HG03457 (cell line): ENCODE data around the gene DCD.
"Not testable (repeated sequence)": the region's sequence is repeated elsewhere in the genome, so short reads cannot be mapped to it uniquely, and the experiment has no call there.

ENCODE experiments used
- ATAC-seq: cut with Tn5 transposase; IDR thresholded peaks from one replicate; pipeline ENCODE4 v1.9.1; 2021; ENCODE audit warnings: moderate number of reproducible peaks; ENCODE audit not compliant: unreplicated experiment

The DCD gene, protein sequence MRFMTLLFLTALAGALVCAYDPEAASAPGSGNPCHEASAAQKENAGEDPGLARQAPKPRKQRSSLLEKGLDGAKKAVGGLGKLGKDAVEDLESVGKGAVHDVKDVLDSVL

DNA sequence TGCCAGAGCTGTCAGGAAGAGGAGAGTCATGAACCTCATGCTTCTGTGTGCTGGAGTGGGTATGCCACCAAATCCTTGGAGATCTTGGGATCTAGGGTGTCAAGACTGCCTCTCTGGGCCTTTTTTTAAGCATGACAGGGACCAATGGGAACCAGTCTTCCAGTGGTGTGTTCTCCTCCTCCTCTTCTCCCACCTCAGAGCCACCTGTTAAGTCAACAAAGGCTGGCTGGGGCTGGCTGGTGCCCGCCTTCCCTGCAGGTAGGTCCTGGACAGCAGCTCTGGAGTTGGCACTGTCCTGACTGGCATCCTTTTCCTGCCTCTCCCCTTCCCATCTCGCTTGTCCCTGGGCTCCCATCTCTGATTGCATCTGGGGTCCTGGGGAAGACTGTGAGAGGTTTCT is at the start of gene DCD:
TSS of gene DCD (minus strand) at position 101 of the 400 bp plus-strand sequence. CDS start at position 39, 62 bp downstream.
- no peak for ATAC-seq

DNA sequence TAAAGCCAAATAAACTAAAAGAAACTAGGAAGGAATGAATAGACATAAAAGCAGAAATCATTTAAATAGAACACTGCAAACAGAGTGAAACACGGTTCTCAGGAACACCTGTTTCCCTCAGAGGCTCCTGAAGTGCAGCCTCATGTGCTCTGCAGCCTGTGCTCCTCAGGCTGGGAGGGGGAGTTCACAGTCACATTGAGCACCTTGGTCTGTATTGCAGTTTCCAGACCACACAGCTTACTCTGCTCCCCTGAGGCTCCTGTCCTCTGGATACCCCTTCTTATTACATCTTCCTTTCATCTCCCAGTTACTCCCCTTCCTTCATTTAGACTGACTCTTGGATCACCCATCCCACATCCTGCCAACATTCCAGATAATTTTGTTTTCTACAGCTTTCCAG is 49.7 kb upstream of the DCD start:
- ATAC-seq = no peak

DNA sequence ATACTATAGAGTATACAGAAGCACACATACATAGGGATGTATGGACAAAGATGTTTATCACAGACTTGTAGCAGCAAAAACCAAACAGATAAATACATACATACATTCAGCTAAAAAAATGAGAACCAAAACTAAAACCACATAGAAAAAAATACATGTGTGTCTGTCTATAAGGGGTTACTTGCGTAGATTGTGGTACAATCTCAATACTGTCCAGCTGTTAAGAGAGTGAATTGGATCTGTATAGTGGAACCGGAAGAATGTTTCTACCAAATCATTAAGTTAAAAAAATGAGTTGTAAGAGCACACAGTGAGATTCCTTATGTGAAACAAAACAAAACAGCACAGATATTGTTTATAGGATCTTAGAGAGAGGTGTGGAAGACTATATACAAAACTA is 44.2 kb upstream of the DCD start:
- no peak for ATAC-seq

DNA sequence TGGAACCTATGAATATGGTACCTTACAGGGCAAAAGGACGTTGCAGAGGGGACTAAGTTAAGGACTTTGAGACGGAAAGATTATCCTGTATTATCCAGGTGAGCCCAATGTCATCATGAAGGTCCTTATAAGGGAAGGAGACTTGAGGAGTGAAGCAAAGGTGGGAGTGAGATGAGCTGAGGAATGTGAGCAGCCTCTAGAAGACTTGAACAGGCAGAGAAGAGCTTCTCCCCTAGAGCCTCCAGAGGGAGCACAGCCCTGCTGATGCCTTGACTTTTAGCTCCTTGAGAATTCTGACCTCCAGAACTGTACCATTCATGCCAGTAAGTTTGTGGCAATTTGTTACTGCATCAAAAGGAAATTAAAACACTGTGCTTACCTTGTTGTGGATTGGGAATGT is 41.8 kb upstream of the DCD start:
- no peak for ATAC-seq

DNA sequence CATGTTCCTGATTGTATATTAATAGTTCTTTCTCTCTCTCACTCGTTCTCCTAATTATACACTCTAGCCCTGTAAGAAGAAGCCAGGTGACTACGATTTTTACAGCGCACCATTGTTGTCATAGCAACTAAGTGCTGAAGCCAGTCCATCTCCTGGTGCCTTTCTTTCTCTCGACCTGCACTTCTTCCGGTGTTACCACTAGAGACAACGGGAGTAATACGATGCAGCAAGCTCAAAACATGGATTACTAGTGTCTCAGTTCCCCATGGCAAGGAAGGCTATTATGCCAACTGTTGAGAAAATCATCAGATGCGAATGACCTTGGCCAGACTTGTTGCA is 40.8 kb upstream of the DCD start:
- no peak for ATAC-seq

DNA sequence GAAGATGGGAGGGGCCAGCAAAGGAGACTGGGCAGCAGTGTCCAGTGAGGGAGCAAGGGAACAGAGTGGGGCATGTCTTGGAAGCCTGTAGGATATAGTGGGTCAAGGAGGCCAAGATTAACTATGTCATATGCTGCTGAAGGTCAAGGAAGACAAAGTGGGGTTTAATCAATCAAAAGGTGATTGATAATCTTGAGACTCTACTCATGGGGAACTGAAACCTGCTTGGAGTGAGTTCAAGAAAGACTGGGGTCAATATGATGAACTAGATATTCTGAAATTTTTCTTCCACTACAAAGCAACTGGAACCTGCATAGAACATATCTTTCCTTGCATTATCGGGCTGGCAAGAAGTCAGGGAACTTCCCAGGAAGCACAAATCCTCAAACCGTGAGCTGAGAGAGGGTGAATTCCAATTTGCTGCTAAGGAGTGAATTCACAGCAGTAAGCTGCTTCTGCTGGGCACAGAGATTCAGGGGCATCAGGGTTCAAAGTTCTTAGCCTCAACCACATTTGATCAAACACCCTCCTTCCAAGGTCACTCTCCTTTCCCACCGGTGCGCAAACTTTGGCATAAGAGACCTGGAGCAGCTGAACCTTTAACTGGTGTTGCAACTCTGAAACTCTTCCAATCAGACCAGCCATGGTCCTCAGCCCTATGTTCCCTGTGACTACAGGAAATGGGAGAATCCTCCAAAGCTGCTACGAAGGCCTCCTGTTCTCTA is 40.3 kb upstream of the DCD start:
- ATAC-seq = no peak

DNA sequence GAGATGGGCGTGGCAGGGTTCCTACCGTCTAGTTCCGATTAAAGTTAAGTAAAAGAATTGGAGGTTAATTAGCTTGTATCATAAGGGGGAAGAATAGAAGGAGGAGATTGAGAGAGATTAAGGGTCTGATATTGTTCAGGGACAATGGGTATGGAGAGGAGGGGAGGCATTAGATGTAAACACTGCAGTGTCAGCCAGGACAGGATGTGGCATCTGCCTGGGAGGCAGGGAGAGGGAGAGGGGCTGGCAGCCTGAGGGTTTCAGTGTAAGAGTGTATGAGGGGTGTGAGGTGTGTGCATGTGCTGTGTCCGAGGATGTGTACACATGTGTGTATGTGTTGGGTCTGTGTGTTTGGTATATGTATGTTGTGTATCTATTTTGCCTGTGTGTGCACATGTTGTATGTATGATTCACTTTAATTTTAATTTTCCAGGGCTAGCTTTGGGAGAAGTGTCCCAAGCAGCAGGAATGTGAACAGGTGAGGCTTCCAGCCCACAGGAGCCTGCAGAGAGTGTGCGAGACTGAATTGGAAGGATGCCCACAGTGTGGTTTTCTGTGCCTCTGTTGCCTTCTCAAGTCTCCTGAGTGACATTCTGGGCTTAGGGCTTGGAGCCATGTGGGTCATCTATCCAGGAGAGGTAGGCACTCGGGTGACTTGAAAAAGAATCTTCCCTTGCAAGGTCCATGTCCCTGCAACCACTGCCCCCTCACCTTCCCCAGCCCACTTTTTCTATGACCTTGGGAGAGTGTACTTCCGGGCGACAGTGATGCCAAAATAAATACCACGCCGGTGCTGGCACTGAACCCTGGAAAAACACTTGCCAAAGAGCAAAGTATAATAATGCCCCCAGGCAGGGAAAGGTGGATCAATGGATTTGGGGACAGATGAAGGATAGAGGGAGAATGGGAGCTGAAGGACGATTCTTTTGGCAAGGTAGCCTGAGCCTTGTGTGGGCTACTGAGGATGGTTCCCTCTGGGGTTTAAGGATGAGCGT is 36.8 kb upstream of the DCD start:
- no peak for ATAC-seq

DNA sequence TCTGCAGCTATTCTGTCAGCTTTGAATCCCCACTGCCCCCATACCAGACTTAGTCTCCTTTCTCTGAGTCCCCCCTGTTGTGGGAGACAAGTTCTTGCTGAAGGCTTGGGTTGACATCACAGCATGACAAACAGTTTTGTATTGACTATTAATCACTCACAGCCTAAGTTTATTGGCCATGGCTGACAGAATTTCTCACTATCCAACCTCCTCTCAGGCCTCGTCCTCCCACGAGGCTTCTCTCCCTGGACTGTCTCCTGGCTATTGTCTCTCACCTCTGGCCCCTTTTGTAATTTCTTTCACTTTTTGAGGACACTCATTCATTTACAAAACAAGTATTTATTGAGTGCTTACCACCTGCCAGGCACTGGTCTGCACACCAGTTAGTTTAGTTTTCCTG is 35.2 kb upstream of the DCD start:
- no peak for ATAC-seq

DNA sequence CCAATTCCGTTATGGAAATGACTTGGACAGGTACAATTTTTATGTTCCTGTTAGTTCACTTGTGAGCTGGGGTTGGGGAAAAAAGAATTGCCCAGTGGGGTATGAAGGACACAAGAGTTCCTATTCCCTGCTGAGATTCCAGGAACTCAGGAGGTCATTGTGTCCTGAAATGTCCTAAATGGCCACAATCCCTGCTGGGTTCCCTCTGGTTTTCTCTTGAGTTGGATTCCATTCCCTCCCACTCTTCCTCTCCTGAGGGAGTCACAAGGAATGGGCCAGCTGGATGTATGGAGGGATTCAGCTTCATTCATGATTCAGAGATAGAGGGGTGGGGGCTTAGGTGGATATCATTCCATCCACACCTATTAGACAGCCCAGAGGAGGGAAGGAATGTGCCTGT is 34.5 kb upstream of the DCD start:
- no peak for ATAC-seq

DNA sequence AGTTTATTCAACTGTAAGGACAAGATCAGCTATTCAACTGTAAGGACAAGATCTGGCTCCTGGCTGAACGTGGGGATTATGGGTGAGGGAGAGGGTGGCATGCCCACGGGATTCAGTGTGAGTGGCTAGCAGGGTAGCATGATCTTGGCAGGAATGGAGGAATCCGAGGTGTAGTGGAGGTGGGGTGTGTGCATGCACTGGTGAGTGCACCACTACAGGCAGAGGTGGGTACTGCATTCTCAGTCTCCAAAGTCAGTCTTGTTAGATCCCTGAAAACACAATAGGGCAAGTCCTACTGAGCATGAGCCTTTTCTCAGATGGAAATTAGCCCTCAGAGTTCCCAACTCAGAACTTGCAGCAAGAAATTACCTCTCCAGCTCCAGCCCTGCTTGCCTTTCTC is 32.2 kb upstream of the DCD start:
- ATAC-seq = no peak

DNA sequence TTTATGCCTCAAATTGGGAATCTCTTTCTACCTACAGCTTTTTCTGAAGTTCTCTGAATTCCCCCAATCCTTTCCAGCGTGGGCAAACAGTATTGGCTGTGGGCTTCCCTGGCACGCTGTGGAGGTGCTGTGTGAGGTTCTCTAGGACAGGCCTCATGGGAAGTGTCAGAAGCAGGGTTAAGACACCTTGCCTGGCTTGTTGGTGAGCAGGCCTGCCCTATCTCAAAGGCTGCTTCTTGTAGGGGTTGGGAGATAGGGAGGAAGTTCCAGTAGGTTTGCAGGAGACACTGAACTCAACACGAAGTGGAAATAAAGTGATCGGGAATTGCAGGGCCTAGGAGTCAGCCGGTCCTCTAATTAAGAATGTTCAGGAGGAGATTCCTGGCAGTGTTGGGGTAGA is 30.0 kb upstream of the DCD start:
- no peak for ATAC-seq

DNA sequence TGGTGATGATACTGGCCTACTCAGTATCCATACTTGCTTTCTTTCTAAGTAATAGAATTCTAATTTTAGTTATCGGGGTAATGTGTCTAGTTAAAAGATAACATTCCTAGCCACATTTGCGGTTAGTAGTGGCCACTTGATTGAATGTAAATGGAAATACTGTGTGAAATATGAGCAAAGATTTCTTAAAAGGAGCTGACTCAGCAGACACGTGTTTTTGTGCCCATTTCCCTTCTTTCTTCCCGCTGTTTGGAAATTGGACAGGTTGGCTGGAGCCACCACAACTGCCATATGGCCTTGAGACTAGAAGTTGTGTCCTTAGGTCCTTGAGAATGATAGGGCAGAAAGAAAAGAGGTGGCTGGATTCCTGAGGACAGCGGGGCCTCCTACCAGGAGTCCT is 19.8 kb upstream of the DCD start:
- ATAC-seq = no peak

DNA sequence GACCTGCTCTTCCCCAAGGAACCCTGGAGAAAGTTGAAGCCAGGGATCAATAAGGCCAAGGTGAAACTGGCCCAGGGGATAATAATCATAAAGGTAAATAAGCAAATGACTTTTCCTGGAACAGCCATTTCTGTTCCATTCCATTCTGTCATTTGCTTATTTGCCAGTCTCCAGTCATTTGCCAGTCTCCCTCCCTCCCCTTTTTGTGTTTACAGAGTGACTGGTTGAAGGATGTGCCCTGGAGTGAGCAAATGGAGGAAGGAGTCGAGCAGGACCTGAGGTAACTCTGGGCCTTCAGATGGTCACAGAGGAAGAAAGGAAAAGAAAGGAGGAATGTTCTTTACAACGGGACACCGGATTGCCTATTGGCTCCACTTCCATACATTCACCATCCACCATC is 17.8 kb upstream of the DCD start:
- no peak for ATAC-seq

DNA sequence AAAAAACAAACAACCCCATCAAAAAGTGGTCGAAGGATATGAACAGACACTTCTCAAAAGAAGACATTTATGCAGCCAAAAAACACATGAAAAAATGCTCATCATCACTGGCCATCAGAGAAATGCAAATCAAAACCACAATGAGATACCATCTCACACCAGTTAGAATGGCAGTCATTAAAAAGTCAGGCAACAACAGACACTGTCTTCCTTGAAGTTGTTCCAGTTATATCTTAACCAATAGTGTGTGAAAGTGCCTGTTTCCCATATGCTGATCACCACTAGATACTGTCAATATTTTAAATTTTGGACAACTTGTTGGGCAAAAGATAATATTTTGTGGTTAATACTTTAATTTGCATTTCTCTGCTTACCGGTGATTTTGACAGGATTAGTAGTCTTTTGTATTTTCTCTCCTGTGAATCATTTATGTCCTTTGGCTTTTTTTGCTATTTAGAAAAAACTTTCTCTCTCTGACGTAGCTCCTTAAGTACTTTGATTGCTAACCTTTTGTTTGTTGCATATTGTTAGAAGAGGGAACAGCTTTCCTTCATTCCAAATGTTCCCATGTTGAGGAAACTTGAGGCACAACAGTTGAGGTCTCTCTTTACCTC is 17.0 kb upstream of the DCD start:
- ATAC-seq = not testable (repeated sequence)

DNA sequence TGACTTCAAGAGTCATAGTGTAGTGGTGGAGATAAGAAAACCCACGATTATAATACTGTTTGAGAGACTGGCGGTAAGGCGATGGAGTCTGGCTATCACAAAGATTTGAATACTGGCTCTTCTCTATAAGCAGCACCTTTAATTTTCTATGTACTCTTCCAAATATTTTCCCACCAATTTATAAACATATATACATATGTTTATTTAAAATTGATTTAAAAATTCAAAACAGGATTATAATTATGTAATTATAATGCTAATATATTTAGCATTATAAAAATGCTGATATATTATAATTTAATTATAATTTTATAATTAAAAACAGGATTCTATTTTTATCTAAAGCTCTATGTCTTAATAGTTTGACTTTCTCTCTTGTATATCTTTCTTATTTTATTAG is 15.4 kb upstream of the DCD start:
- no peak for ATAC-seq

DNA sequence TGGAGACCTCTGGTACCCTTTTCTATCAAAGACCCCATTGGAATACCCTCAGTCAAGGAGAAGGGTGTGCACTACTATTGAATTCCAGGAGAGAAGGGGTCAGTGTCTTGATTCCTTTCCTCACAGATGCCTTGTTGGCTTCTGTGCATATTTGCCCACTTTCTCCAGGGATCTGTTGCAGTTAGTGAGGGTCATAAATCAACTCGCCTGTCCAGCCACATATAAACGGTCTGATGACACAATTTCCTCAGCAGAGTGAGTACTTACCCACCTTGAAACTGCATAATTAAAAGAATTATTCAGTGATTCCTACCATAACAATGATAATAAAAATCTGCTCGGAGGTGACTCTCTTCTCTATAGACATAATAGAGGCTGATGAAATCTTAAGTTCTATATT is 13.9 kb upstream of the DCD start:
- ATAC-seq = no peak

DNA sequence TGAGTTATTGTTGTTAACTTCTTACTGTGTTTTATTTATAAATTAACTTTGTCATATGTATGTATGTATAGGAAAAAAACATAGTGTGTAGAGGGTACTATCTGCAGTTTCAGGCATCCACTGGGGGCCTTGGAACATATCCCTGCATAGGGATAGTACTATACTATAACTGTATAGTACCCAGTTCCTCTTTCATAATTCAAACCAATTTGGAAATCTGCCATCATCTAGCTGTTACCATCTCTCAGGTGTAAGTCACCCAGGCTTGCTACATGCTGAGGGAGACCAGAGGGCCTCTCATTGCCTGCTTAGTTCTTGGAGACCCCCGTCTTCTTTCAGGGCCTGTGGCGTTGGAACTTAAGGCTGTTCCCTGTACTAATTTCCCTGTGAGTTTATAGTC is 12.9 kb upstream of the DCD start:
- no peak for ATAC-seq

DNA sequence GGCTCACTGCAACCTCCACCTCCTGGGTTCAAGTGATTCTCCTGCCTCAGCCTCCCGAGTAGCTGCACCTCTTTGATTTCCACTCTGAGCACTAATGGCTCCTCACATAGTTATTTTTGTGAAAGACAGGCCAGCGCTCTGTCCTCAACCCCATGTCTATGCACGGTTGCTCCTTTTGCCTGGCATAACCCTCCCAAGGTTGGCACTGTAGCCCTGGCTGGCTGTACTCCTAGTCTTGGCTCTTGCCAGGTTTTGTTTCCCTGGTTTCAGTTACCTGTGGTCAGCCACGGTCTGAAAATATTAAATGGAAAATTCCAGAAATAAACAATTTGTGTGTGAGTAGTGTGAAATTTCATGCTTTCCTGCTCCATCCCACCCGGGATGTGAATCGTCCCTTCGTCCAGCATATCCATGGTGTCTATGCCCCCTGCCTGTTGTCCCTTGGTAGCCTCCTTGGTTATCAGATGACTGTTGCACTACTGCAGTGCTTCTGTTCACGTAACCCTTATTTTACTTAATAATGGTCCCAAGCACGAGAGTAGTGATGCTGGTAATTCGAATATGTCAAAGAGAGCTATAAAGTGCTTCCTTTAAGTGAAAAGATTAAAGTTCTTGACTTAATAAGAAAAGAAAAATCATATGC is 12.3 kb upstream of the DCD start:
- ATAC-seq = no peak

DNA sequence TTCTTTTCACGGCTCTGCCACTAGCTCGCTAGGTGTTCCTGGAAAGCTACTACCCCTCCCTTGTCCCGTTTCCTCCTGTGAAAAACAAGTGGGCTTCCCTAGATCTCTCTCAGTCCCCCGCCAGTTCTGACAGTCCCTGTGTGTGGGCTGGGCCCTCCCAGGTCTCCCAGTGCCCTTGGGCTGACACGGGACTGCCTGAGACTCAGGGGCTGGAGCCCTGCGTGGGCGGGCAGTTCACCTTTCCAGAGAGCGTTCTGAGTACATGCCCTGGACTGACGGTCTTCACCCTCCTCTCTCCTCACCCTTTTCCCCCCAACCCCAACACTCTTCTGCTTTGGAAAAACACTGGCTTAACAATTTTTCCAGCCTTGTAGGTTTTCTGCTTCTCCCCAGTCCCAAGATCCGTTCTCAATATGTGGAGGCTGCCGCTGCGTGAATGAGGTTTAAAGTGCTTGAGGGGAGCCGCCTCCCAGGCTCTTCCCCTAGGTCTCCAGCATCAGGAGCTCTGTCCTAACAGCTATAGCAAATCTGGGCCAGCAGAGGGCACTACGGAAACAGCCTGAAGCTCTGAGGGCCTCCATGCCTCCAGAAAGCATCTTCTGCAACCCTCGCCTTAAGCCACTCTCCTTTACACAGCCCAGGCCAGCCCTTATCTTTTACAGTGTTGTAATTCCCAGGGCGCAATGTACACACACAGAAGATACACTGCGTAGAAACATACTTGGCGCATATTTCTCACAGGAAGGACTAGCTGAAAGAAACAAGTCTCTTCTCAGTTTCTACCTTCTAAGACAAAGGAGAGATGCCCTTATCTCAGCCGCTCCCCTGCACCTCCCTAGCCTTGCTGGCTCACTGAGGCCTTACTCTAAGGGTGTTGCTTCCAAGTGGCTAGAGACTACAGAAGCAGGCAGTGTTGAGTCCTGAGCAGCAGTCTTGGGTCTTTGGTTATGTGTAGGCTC is 10.4 kb upstream of the DCD start:
- peak; percentile 81 for ATAC-seq

DNA sequence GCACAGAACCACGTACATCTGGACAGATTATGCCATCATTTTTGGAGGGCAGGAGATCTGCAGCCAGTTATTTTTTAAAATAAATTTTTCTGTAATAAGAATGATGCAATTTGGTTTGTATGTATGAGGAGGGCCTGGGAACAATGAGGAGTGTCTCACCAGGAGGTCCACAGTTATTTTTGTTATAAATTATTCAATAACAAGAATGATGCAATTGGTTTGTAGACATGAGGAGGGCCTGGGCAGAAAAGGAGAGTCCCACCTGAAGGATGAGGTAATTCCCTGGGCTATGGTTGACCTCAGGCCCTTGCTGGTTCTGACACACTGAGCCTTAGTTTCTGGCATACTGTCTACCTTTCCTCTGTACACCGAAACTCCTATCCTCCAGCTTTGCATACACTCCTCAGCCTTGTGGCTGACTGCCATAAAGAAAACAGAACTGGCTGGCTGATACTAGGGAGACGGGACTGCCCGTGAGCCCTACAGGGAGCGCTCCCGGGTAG is 9.0 kb upstream of the DCD start:
- no peak for ATAC-seq
